GOT3 (cell line): ENCODE results near the gene ADARB2.
"Not testable (repeated sequence)": the region's sequence is repeated elsewhere in the genome, so short reads cannot be mapped to it uniquely, and the experiment has no call there.

Experiments
- DNase-seq: peaks from one replicate; lab custom pipeline; 2025; ENCODE audit warnings: mixed read lengths; lab: John Stamatoyannopoulos, UW

ADARB2 gene

DNA sequence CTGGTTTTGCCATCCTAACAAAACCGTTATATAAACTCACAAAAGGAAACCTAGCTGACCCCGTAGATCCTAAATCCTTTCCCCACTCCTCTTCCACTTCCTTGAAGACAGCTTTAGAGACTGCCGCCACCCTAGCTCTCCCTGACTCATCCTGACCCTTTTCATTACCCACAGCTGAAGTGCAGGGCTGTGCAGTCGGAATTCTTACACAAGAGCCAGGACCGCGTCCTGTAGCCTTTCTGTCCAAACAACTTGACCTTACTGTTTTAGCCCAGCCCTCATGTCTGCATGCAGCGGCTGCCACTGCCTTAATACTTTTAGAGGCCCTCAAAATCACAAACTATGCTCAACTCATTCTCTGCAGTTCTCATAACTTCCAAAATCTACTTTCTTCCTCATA lies 385.0 kb downstream of the ADARB2 start:
- DNase-seq, result not testable (repeated sequence)

- no peak for DNase-seq
These were observed 388.6 kb downstream of the ADARB2 start for GRCh38 chr10:1348773-1349050.

GRCh38 chr10:1347962-1348772 lies 389.2 kb downstream of the ADARB2 start:
- DNase-seq, result no peak

GRCh38 chr10:1347525-1347924 lies 389.8 kb downstream of the ADARB2 start:
- no peak for DNase-seq

DNA sequence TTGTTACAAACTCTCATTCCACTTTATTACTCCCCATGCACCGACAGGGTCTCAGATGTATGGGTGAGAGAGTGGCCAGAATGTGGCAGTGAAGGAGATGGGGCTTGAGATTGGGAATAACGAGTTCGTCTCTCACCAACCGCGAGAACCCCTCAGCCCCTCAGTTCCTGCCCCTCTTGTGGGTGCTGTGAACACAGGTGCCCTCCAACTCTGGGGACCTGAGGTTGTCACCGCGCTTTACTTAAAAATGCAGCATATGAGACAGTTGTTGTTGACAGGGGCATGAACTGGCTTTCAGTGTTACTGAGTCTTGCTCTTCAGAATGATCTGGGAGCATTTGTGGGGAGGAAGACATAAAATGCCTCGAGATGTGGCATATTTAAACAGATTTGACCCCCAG lies 391.1 kb downstream of the ADARB2 start:
- no peak for DNase-seq

DNA sequence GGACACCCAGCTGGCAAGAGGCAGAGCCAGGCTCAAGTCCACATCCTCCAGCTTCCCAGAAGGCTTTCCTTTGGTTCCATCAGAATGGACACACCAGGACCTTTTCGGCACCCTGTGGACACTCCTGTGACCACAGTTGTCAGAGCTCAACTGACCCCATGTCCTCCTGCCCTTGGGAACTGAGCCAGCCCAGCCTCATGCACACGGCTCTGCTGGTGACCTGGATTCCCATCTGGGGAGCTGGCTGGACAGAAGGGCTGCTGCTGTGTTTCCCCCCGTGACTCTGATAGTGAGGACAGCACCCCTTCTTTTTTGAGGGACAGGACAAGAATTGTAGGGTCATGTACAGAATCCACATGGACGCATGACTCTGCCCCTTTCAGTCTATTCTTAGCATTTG lies 392.0 kb downstream of the ADARB2 start:
- DNase-seq, result no peak

DNA sequence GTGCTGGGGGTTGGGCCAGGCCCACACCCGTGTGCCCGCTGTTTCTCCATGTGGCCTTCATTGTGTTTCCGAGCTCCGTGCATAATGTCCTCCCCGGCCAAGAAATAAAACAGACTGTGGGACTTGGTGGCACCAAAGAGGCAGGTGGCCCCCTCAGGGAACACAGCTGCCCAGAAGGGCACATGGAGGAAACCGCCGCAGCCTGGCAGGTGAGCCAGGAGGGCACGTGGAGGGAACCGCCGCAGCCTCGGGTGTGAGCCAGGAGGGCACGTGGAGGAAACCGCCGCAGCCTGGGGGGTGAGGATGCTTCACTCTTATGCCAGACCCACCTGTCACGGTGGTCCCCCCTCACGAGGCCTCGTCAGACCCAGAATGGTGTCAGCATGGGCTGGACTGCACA lies 392.5 kb downstream of the ADARB2 start:
- no peak for DNase-seq

DNA sequence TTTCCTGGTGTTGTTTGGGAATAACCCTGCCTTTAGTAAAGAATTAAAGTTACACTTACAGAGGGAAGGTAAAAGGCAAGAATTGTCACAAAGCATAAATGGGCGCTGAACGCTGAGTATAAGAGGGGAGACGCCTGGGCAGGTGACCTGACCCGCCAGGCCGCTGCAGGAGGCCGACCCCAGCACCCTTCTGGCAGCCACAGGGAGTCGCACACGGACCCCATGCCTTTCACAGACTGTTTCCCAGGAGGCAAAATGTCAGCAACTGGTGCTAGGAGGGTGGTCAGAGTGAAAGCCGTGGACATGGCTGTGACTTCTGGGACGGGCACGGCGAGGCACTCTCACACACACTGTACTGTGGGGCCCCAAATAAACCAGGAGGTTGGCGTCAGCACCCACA lies 392.9 kb downstream of the ADARB2 start:
- DNase-seq, result no peak

- no peak for DNase-seq
These were observed 394.1 kb downstream of the ADARB2 start for GRCh38 chr10:1343176-1343575.

DNA sequence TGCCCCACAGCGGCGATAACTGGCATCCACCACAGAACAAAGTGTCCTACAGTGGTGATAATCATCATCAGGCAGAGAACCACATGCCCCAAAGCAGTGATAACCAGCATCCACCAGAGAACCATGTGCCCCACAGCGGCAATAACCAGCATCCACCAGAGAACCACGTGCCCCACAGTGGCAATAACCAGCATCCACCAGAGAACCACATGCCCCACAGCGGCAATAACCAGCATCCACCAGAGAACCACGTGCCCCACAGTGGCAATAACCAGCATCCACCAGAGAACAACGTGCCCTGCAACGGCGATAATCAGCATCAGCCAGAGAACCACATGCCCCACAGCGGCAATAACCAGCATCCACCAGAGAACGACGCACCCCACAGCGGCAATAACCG lies 396.3 kb downstream of the ADARB2 start:
- DNase-seq, result not testable (repeated sequence)

- no peak for DNase-seq
These were observed 397.9 kb downstream of the ADARB2 start for GRCh38 chr10:1339396-1339795.

GRCh38 chr10:1335642-1336041 lies 401.7 kb downstream of the ADARB2 start:
- no peak for DNase-seq

- no peak for DNase-seq
These were observed 403.3 kb downstream of the ADARB2 start for GRCh38 chr10:1333981-1334380.

DNA sequence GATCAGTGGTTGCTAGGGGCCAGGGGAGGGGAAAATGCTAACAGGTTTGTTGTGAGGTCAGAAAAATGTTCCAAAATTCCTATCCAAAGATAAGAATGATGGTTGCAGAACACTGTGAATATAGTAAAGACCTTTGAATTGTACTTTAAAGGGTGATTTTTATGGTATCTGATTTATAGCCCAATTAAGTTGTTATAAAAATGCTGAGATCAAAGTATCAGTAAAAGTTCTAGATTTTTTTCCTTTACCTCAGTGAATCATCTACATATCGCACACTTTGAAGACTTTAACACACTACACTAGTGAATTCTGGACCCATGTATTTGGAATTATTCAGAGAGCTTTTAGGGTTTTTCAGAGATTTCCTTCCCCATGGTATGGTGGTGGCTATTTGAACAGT lies 405.8 kb downstream of the ADARB2 start:
- DNase-seq, result no peak

GRCh38 chr10:1329622-1330021 lies 407.7 kb downstream of the ADARB2 start:
- DNase-seq, result no peak

DNA sequence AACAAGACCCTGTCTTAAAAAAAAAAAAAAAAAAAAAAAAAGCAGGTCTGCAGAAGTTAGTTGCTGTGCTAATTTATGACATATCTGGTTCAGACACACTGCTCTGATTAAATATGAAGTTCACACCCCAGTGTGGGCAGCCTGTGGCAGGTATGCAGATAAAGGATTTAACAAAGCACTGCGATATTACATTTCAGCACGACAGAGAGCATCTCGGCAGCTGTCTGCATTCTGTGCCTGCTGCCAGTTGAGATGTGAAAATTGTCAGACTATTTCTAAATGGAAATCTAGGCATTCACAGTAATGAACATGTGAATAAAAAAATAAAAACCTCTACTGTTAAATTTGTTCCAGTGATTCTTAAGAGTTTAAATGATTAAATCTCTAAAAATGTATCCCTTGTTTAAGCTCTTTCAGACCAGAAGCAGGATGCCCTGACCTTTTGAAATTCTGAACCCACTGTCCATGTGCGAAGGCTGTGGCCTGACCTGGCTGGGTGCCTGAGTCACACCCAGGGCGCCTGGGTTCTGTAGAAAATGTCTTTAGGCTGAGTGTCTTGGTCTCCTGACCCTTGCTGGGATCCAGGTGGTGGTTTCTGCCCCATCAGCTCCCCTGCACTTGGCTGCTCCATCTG lies 408.2 kb downstream of the ADARB2 start:
- DNase-seq, result no peak

GRCh38 chr10:1328161-1328823 lies 409.0 kb downstream of the ADARB2 start:
- DNase-seq, result no peak

- DNase-seq, result no peak
These were observed 409.6 kb downstream of the ADARB2 start for GRCh38 chr10:1327759-1328158.

- DNase-seq, result not testable (repeated sequence)
These were observed 410.8 kb downstream of the ADARB2 start for GRCh38 chr10:1326514-1326913.

GRCh38 chr10:1324903-1325302 lies 412.4 kb downstream of the ADARB2 start:
- no peak for DNase-seq

DNA sequence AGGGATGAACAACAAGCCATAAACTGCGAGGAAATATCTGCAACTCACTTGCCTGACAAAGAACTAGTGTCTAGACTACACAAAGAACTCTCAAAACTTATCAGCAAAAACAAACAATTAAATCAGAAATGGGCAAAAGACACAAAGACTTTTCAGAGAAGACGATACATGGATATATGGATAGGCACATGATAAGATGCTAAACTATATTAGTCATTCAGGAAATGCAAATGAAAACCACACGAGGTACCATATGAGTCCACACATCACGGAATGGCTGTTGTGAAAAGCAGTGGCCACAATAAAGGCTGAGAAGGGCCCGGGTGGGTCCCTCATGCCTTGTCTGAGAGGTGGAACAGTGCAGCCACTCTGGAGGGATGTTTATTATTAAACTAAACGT lies 413.4 kb downstream of the ADARB2 start:
- DNase-seq, result no peak

DNA sequence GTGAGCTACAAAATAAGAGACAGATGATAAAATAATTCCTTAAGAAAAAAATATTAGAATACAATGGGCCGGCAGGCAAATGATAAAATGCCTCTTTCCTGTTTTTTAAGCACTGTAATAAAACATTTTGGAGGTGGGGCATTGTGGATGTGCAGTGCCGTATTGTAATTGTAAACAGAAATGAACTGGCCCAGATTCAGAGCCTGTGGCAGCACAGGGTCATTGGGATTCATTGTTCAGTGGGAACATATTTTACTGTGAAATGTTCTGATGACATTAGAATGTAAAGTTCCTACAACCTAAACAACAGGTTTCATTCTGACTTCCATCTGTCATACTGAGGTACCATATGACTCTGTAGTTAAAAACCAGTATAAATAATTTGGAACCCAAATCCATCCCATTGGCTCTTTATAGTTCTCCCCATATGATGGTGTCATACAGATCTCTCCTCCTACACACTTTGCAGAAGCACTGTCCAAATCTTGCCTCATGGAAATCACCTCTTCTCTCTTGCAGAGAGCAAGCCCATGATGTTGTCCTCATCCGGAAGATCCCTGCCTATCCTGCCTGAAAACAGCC lies 416.5 kb downstream of the ADARB2 start:
- no peak for DNase-seq

- no peak for DNase-seq
These were observed 420.5 kb downstream of the ADARB2 start for GRCh38 chr10:1316809-1317143.
